Lung (tissue), 12 donors: ENCODE measurements around the gene GADD45GIP1. TPM values are rescaled to one million over a fixed set of nuclear protein-coding genes. Genes with fewer than 3 reads are reported as not detected.

Experiments
- ATAC-seq: fragments of 200-7000 bp; cut with Tn5 transposase; one replicate; pipeline ENCODE4 v1.9.1; 2020; ENCODE audit warnings: moderate number of reproducible peaks; ENCODE audit not compliant: insufficient read depth, low FRiP score
- DNase-seq, 3 donors: peaks; one replicate each; pipeline ENCODE4 v3.0.0-alpha.2; 2013 to 2017
- H3K27ac ChIP-seq, 2 donors: one replicate each; pipeline ENCODE4 v1.5.1; 2013; ENCODE audit warnings: mild to moderate bottlenecking in 2 of 2, moderate library complexity in 2 of 2, control low read depth in 1 of 2, inconsistent platforms in 1 of 2, low read depth in 1 of 2, low read length in 1 of 2
- H3K27me3 ChIP-seq, 3 donors: one replicate each; pipeline ENCODE4 v1.5.1; 2013; ENCODE audit warnings: low read length in 2 of 3; ENCODE audit not compliant: control insufficient read depth in 3 of 3, insufficient read depth in 3 of 3
- H3K36me3 ChIP-seq, 4 donors: one replicate each; pipeline ENCODE4 v1.5.1; 2013; ENCODE audit warnings: low read length in 4 of 4, mild to moderate bottlenecking in 1 of 4, moderate library complexity in 1 of 4; ENCODE audit not compliant: control insufficient read depth in 4 of 4, insufficient read depth in 4 of 4
- H3K4me1 ChIP-seq, 5 donors: one replicate each; pipeline ENCODE4 v1.5.1; 2013; ENCODE audit warnings: low read length in 5 of 5, mild to moderate bottlenecking in 2 of 5, moderate library complexity in 1 of 5; ENCODE audit not compliant: control insufficient read depth in 5 of 5, insufficient read depth in 5 of 5
- H3K4me3 ChIP-seq: one replicate; pipeline ENCODE4 v1.5.1; 2013; ENCODE audit warnings: mild to moderate bottlenecking, control low read depth, moderate library complexity
- H3K9ac ChIP-seq, 2 donors: one replicate each; pipeline ENCODE4 v1.5.1; 2013; ENCODE audit warnings: low read length in 2 of 2, control low read depth in 1 of 2; ENCODE audit not compliant: insufficient read depth in 1 of 2
- H3K9me3 ChIP-seq, 4 donors: one replicate each; pipeline ENCODE4 v1.5.1; 2013; ENCODE audit warnings: low read length in 3 of 4, mild to moderate bottlenecking in 1 of 4, moderate library complexity in 1 of 4; ENCODE audit not compliant: control insufficient read depth in 4 of 4, insufficient read depth in 3 of 4
- CTCF ChIP-seq: IDR thresholded peaks from 2 replicates; pipeline ENCODE4 v1.5.1; 2012; ENCODE audit warnings: mild to moderate bottlenecking; ENCODE audit errors: control extremely low read depth, extremely low read depth
- WGBS, 2 donors: extraction: QIAGEN DNeasy Blood & Tissue Kit; methylation state at CpG; one replicate each; pipeline ENCODE4 v1.1.7; 2013; 5-methylcytosine and 5-hydroxymethylcytosine counted together
- polyA plus RNA-seq, 2 donors: library from polyadenylated mRNA; stranded (reverse); fragments of 200-250 nt; gene quantifications; one replicate each; pipeline ENCODE4 v1.2.1, GENCODE V29; 2013
- total RNA-seq, 2 donors: library from RNA; depleted of rRNA in 1 of 2; stranded (reverse); fragments of >200 nt in 1 of 2; gene quantifications; one replicate each; pipeline ENCODE4 v1.2.1, GENCODE V29; 2014 to 2021
- donor health status: control.
- donor health status: control.
- donor health status: Bipolar disorder and iron deficiency.
- donor health status: healthy.
- donor health status: DM: yes; HTN: yes; CAD: no.

Gene GADD45GIP1
- total and polyA plus RNA-seq, 4 donors, result 14.9 to 69.0 (median 36.3) TPM

- Histone ChIP-seq H3K4me1 (peaks cover 0 to 8% (median 5%) of the 10 kb centered on the region in 5 donors), H3K9me3 (peaks cover 0 to 2% (median 0%) of the 10 kb centered on the region in 4 donors), H3K27me3 (peaks cover 0 to 2% (median 0%) of the 10 kb centered on the region in 3 donors), H3K27ac (no peak overlapping the region), H3K36me3 (no peaks in the 10 kb centered on the region), H3K4me3 (no peak overlapping the region), H3K9ac (no peak overlapping the region)
- 96 to 98% methylated on average over 5 of the region's 5 CpGs for WGBS, 2 donors
- DNase-seq (no peak), ATAC-seq (no peak)
- no peak for TF ChIP-seq CTCF
Measured at GRCh38 chr19:12991296-12991695, 34.3 kb upstream of the GADD45GIP1 start.

- Histone ChIP-seq H3K4me1 (peaks cover 0 to 7% (median 5%) of the 10 kb centered on the region in 5 donors), H3K36me3 (no peaks in the 10 kb centered on the region), H3K9me3 (peaks cover 0 to 2% (median 0%) of the 10 kb centered on the region in 4 donors), H3K4me3 (no peak overlapping the region), H3K9ac (no peak overlapping the region), H3K27ac (no peak overlapping the region), H3K27me3 (peaks cover 0 to 2% (median 0%) of the 10 kb centered on the region in 3 donors)
- no peak for TF ChIP-seq CTCF
- 74 to 81% methylated on average over 3 of the region's 3 CpGs for WGBS, 2 donors
- DNase-seq (no peak), ATAC-seq (no peak)
Measured at GRCh38 chr19:12990853-12991252, 33.8 kb upstream of the GADD45GIP1 start.

GRCh38 chr19:12990431-12990830 is 33.4 kb upstream of the GADD45GIP1 start:
- Histone ChIP-seq H3K36me3 (no peaks in the 10 kb centered on the region), H3K9ac (no peak overlapping the region), H3K27ac (no peak overlapping the region), H3K4me1 (peaks cover 0 to 8% (median 6%) of the 10 kb centered on the region in 5 donors), H3K4me3 (no peak overlapping the region), H3K9me3 (peaks cover 0 to 2% (median 0%) of the 10 kb centered on the region in 4 donors), H3K27me3 (peaks cover 0 to 2% (median 0%) of the 10 kb centered on the region in 3 donors)
- whole genome bisulfite sequencing, 2 donors, result 51 to 57% methylated on average over 20 to 22 of the region's 22 CpGs
- no peak for TF ChIP-seq CTCF
- ATAC-seq (no peak), DNase-seq (no peak)

- Histone ChIP-seq H3K4me3 (no peak overlapping the region), H3K36me3 (no peaks in the 10 kb centered on the region), H3K4me1 (peaks cover 0 to 14% (median 4%) of the 10 kb centered on the region in 5 donors), H3K9me3 (no peaks in the 10 kb centered on the region), H3K27ac (no peak overlapping the region), H3K9ac (no peak overlapping the region), H3K27me3 (no peaks in the 10 kb centered on the region)
- WGBS, 2 donors, result 78 to 84% methylated on average over 10 of the region's 10 CpGs
- no peak for TF ChIP-seq CTCF
- DNase-seq, result no peak
- ATAC-seq, result no peak
Measured at GRCh38 chr19:12987781-12988180, 30.8 kb upstream of the GADD45GIP1 start.
